OCI-LY7 (cell line): ENCODE results near the gene RSRP1. TPM values are rescaled to one million over a fixed set of nuclear protein-coding genes. Genes with fewer than 3 reads are reported as not detected.
"Not testable (repeated sequence)": the region's sequence is repeated elsewhere in the genome, so short reads cannot be mapped to it uniquely, and the experiment has no call there.

Experiments
- BruUV-seq: library from RNA; stranded (reverse); fragments of 400-500 nt; replicated peaks from 2 replicates; lab custom pipeline; 2021; lab: Mats Ljungman, UMichigan
- CTCF ChIA-PET: fragments of 300-600 bp; sonication (Branson Sonifier 250); formaldehyde crosslinking; loops from one replicate; lab custom pipeline; 2022; ENCODE audit warnings: antibody characterized with exemption; ENCODE audit not compliant: unreplicated experiment; lab: Charles Lee
- POLR2A ChIA-PET: fragments of 300-600 bp; sonication (Branson Sonifier 250); formaldehyde crosslinking; loops from one replicate; lab custom pipeline; 2022; ENCODE audit warnings: antibody characterized with exemption; lab: Charles Lee
- DNase-seq: peaks from one replicate; pipeline ENCODE4 v3.0.0-alpha.2; 2015; ENCODE audit warnings: low spot score
- H2AFZ ChIP-seq: fragments of 200-600 bp; sonication (generic), shearing (Covaris generic); 2 replicates; pipeline ENCODE4 v1.6.1; 2014; ENCODE audit warnings: mild to moderate bottlenecking, antibody characterized with exemption, low read length, moderate library complexity
- H3K27ac ChIP-seq: fragments of 200-600 bp; sonication (generic); 2 replicates; pipeline ENCODE4 v1.5.1; 2014; ENCODE audit warnings: mixed run types, low read depth, mild to moderate bottlenecking, moderate library complexity, low read length, inconsistent platforms; ENCODE audit not compliant: poor library complexity, severe bottlenecking
- H3K36me3 ChIP-seq: fragments of 200-600 bp; sonication (generic); 2 replicates; pipeline ENCODE4 v1.6.1; 2014; ENCODE audit warnings: mild to moderate bottlenecking, antibody characterized with exemption, low read length, moderate library complexity, mixed read lengths; ENCODE audit not compliant: insufficient read depth
- H3K4me1 ChIP-seq: fragments of 200-600 bp; sonication (generic); 2 replicates; pipeline ENCODE4 v1.5.1; 2014; ENCODE audit warnings: mild to moderate bottlenecking, low read length; ENCODE audit not compliant: insufficient read depth, poor library complexity, severe bottlenecking
- H3K4me2 ChIP-seq: fragments of 200-600 bp; sonication (generic); 2 replicates; pipeline ENCODE4 v1.6.1; 2014; ENCODE audit warnings: mild to moderate bottlenecking, low read length
- H3K4me3 ChIP-seq: fragments of 200-600 bp; sonication (generic); 2 replicates; pipeline ENCODE4 v1.5.1; 2014; ENCODE audit warnings: mild to moderate bottlenecking, low read depth, low read length; ENCODE audit not compliant: poor library complexity, severe bottlenecking
- H3K79me2 ChIP-seq: fragments of 200-600 bp; sonication (generic); 2 replicates; pipeline ENCODE4 v1.6.1; 2016; ENCODE audit warnings: low read depth, mild to moderate bottlenecking, low read length, moderate library complexity, mixed read lengths; ENCODE audit not compliant: insufficient read depth
- H3K9me2 ChIP-seq: fragments of 200-600 bp; sonication (generic); 2 replicates; pipeline ENCODE4 v1.6.1; 2016; ENCODE audit warnings: mild to moderate bottlenecking, low read length, mixed read lengths; ENCODE audit not compliant: insufficient read depth
- H3K9me3 ChIP-seq: fragments of 200-600 bp; sonication (generic); 2 replicates; pipeline ENCODE4 v1.6.1; 2014; ENCODE audit warnings: mild to moderate bottlenecking, mixed run types, low read length, mixed read lengths
- H4K20me1 ChIP-seq: fragments of 200-600 bp; sonication (generic); 2 replicates; pipeline ENCODE4 v1.6.1; 2014; ENCODE audit warnings: mild to moderate bottlenecking, antibody characterized with exemption, low read length, moderate library complexity, mixed read lengths; ENCODE audit not compliant: insufficient read depth
- intact Hi-C: fragments of 100-400 bp; cut with micrococcal nuclease; formaldehyde crosslinking; loops from one replicate; pipeline ENCODE4 v1.10.0; 2022; ENCODE audit not compliant: unreplicated experiment
- total RNA-seq, 2 experiments: library from RNA; depleted of rRNA in 1 of 2; stranded (reverse); fragments of >200 nt in 1 of 2; shearing (Covaris generic) in 1 of 2; gene quantifications; 2 replicates each; pipeline ENCODE4 v1.2.3, GENCODE V29; 2014 to 2022

Gene RSRP1
- total RNA-seq, 2 experiments from 2014 or later, result 141 to 146 TPM

GRCh38 chr1:25278358-25278757, 31.1 kb upstream of the RSRP1 start:
- DNase-seq, H3K36me3 ChIP-seq, H3K4me3 ChIP-seq, CTCF ChIA-PET, H3K4me2 ChIP-seq, intact Hi-C loops, POLR2A ChIA-PET, H3K9me2 ChIP-seq, H3K27ac ChIP-seq, BruUV-seq, H3K9me3 ChIP-seq, H4K20me1 ChIP-seq, H3K4me1 ChIP-seq, H2AFZ ChIP-seq, H3K79me2 ChIP-seq: not testable (repeated sequence)

- H3K27ac ChIP-seq, H3K4me2 ChIP-seq, BruUV-seq, DNase-seq, H3K9me3 ChIP-seq, H4K20me1 ChIP-seq, H3K79me2 ChIP-seq, H3K9me2 ChIP-seq, H2AFZ ChIP-seq, H3K4me3 ChIP-seq, intact Hi-C loops, H3K4me1 ChIP-seq, POLR2A ChIA-PET, CTCF ChIA-PET, H3K36me3 ChIP-seq: not testable (repeated sequence)
Measured at GRCh38 chr1:25277295-25277694, 30.0 kb upstream of the RSRP1 start.

GRCh38 chr1:25275648-25276047, 28.4 kb upstream of the RSRP1 start:
- H3K4me2 ChIP-seq, BruUV-seq, H4K20me1 ChIP-seq, CTCF ChIA-PET, H3K36me3 ChIP-seq, POLR2A ChIA-PET, H3K27ac ChIP-seq, H3K4me3 ChIP-seq, DNase-seq, H3K9me2 ChIP-seq, H2AFZ ChIP-seq, H3K4me1 ChIP-seq, intact Hi-C loops, H3K79me2 ChIP-seq, H3K9me3 ChIP-seq: not testable (repeated sequence)

DNA sequence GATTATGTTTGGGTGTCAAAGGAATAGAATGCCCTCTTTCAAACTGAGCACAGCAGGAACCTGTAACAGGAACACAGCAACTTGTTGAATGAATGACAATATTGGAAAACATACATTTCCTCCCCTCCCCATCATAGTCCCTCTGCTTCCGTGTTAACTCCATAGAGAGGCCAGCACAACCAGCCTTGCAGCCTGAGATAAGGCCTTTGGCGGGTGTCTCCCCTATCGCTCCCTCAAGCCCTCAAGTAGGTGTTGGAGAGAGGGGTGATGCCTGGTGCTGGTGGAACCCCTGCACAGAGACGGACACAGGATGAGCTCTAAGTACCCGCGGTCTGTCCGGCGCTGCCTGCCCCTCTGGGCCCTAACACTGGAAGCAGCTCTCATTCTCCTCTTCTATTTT, 25.0 kb upstream of the RSRP1 start, which contains the start of gene RHD:
TSS of gene RHD (plus strand) at position 272 of the 400 bp plus-strand sequence. CDS start at position 311, 39 bp downstream.
- H3K9me3 ChIP-seq, DNase-seq, POLR2A ChIA-PET, H3K4me1 ChIP-seq, CTCF ChIA-PET, H3K4me3 ChIP-seq, H3K27ac ChIP-seq, H3K4me2 ChIP-seq, intact Hi-C loops, BruUV-seq, H3K79me2 ChIP-seq, H3K36me3 ChIP-seq, H2AFZ ChIP-seq, H4K20me1 ChIP-seq, H3K9me2 ChIP-seq: not testable (repeated sequence)

DNA sequence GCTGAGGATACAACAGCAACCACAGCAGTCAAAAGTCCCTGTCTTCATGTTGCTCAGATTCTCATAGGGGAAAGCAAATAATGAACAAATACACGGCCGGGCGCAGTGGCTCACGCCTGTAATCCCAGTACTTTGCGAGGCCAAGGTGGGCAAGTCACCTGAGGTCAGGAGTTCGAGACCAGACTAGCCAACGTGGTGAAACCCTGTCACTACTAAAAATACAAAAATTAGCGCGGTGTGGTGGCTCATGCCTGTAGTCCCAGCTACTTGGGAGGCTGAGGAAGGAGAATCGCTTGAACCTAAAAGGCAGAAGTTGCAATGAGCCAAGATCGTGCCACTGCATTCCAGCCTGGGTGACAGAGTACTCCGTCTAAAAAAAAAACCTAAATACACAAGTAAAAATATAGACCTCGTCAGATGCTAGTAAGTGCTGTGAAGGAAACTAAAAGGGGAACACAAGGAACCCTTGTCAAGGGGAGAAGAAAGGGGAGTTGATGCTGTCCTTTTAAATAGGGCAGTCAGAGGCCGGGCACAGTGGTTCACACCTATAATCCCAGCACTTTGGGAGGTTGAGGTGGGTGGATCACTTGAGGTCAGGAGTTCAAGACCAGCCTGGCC, 21.0 kb upstream of the RSRP1 start:
- H4K20me1 ChIP-seq, H3K36me3 ChIP-seq, H3K9me3 ChIP-seq, H3K9me2 ChIP-seq, H3K4me1 ChIP-seq, BruUV-seq, CTCF ChIA-PET, DNase-seq, H3K79me2 ChIP-seq, intact Hi-C loops: not testable (repeated sequence)
- Histone ChIP-seq H3K4me3 (peak overlapping the region; percentile 65), H3K27ac (peak overlapping the region; percentile 58), H3K4me2 (peak overlapping the region; percentile 59; the same call in 1 of the 2 replicates), H2AFZ (peak overlapping the region; percentile 92; the same call in 1 of the 2 replicates)
- POLR2A ChIA-PET, result interaction anchor here (0.7 kb wide), 2 partner anchors 38 to 438 kb away, joined by 3 read pairs; no protein-coding TSS in a partner anchor

DNA sequence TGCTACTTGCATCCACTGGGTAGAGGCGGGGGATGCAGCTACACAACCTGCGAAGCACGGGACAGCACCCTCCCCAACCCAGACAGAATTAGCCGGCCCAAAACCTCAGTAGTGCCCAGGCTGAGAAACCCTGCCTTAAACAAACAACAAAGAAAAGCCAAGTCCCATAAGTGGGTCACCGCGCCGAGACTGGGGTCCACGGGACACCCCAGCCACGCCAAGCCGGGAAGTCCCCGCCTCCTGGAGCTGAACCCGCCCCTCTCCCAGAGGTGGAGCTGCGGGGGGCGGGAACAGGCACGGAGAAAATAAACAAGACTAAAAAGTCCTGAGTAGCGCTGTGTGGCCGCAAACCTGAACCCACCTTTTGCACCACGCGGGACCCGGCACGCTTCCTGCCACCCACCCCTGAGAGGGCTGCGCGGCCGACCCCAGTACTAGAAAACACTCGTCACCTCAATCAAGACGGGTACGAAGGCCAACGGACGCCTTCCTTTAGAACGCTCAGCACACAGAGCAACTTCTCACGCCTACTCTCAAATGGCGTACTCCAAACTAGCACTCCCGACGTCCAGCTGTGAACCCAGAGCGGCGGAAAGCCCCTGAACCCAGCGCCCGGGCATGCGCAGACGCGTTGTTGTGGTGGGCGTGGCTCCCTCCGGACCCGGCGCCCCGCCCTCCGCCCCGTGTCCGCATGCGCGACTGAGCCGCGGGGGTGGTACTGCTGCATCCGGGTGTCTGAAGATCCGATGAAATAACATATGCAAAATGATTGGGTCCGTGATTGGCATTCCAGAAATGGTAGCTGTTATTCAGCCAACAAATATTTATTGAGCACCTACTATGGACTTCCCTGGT, 20.3 kb upstream of the RSRP1 start:
- POLR2A ChIA-PET, result not testable (repeated sequence)
- H2AFZ ChIP-seq, result peak overlapping the region; percentile 92; the same call in 1 of the 2 replicates

More for the DNA sequence above, 20.3 kb upstream of the RSRP1 start:
- Histone ChIP-seq H3K27ac (peak overlapping the region; percentile 58), H3K4me2 (peak overlapping the region; percentile 59), H3K4me3 (peak overlapping the region; percentile 65)
- peak; percentile 76 for DNase-seq
- H4K20me1 ChIP-seq, H3K9me2 ChIP-seq, H3K36me3 ChIP-seq, CTCF ChIA-PET, intact Hi-C loops, H3K9me3 ChIP-seq, H3K4me1 ChIP-seq, H3K79me2 ChIP-seq: not testable (repeated sequence)
- BruUV-seq, result TSS peak; percentile 66
